Measurements from ENCODE around the gene TMEM107.

The TMEM107 gene

GRCh38 chr17:8206536-8206935 is 30.4 kb upstream of the TMEM107 start:
- H3K9me3 Mint-ChIP-seq, result no peaks in the 10 kb centered on the region
- H3K4me3 Mint-ChIP-seq, result no peak overlapping the region
- H3K36me3 Mint-ChIP-seq (ENCODE audit: low read depth), result peaks cover 30% of the 10 kb centered on the region
- no peaks in the 10 kb centered on the region for H3K27me3 Mint-ChIP-seq (ENCODE audit: low read depth)
- no peak overlapping the region for H3K27ac Mint-ChIP-seq
- H3K4me1 Mint-ChIP-seq (ENCODE audit: low read depth), result peaks cover 26% of the 10 kb centered on the region

DNA sequence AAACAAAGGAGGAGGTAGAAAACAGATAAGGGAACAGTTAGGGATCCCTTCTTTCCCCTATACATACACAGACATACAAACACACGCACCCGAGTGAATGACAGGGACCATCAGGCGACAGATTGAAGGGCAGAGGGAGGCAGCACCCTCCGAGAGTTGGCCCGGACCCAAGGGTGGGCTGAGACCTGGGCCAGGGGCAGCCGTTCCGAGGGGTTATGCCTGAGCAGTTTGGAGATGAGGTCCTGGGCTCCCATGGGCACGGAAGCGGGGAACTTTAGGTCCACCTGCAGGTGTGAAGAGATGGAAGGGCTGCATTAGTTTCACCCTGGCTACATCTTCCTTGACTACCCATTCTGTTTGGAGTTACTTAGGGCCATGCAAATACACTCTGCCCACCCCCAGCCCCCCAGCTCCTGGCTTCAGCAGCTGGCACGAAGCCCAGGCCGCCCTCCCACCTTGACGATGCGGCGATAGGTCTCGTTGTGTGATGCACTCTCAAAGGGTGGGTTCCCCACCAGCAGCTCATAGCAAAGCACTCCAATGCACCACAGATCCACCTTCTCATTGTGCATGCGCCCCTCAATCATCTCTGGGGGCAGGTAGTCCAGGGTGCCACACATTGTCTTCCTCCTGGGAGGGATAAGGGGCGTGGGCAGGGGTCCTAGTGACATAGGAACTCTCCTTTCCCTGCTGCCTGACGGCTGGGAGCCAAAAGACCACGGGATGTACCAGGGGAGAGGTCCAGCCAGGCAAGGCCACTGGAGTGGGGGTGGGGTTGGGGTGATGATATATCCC is 28.8 kb upstream of the TMEM107 start:
- no peaks in the 10 kb centered on the region for H3K27me3 Mint-ChIP-seq (ENCODE audit: low read depth)
- no peaks in the 10 kb centered on the region for H3K9me3 Mint-ChIP-seq
- no peak overlapping the region for H3K4me3 Mint-ChIP-seq
- H3K27ac Mint-ChIP-seq, result no peak overlapping the region
- peaks cover 34% of the 10 kb centered on the region for H3K36me3 Mint-ChIP-seq (ENCODE audit: low read depth)
- H3K4me1 Mint-ChIP-seq (ENCODE audit: low read depth), result peaks cover 23% of the 10 kb centered on the region

DNA sequence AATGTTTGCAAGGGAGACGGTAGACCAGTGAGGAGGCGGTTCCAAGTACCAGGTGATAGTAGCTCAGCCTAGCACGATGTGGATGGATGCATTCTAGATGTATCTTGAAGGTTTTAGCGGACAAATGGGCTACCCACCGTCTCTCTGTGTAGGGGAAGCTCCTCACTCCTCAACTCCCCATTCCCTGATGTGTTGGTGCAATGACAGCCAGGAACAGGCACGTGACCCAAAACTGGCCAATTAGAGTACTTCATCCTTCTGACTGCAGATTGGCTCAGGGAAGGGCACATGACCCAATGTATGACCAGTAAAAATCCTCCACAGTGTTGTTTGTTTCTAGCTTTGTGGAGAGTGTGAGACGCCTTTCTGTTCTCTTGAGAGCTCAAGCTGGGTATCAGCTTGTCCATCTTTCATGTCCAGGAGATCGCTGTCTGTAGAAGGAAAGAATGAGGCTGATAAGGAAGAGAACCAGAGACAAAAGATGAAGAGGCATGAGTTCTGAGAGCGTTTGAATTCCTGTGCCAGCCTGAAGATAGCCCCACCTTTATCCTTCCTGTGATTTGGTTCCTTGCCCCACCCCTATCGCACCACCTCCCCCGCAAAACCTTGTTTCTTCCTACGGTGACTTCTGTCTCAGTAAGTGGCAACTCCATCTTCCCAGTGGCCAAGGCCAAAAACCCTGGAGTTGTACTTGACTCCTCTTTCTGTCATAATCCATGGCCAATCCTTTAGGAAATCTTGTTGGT is 16.1 kb upstream of the TMEM107 start:
- Mint-ChIP-seq H3K27ac (no peak overlapping the region), H3K36me3 (ENCODE audit: low read depth) (no peaks in the 10 kb centered on the region), H3K27me3 (ENCODE audit: low read depth) (no peaks in the 10 kb centered on the region), H3K4me1 (ENCODE audit: low read depth) (peaks cover 16% of the 10 kb centered on the region), H3K9me3 (no peaks in the 10 kb centered on the region), H3K4me3 (no peak overlapping the region)

DNA sequence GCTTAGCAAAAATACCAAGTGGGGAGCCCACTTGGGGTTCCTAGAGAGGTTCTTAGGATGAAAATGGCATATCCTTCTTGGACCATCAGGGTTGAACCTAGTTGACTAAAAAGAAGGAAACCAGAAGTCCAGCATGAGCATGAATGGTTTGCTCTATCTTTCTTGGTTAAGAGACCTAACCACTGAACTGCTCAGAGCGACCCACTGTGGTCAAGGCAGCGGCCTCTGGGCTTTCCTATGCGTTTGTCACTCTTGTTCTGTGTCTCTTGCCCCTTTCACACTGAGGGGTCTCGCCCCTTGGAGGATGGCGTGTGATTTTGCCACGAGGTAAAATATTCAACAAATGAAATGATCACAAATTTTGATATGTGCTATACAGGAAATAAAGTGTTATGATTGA is 14.3 kb upstream of the TMEM107 start:
- Mint-ChIP-seq H3K27me3 (ENCODE audit: low read depth) (no peaks in the 10 kb centered on the region), H3K9me3 (no peaks in the 10 kb centered on the region), H3K4me3 (no peak overlapping the region), H3K27ac (peak overlapping the region; percentile 87), H3K4me1 (ENCODE audit: low read depth) (peaks cover 11% of the 10 kb centered on the region), H3K36me3 (ENCODE audit: low read depth) (no peaks in the 10 kb centered on the region)

- Mint-ChIP-seq H3K27me3 (ENCODE audit: low read depth) (no peaks in the 10 kb centered on the region), H3K27ac (peak within 1 kb of the TSS; percentile 87), H3K36me3 (ENCODE audit: low read depth) (no peaks in the 10 kb centered on the region), H3K9me3 (no peaks in the 10 kb centered on the region), H3K4me3 (no peak within 1 kb of the TSS), H3K4me1 (ENCODE audit: low read depth) (peaks cover 11% of the 10 kb centered on the region)
These were observed 13.7 kb upstream of the TMEM107 start, which contains the start of gene BORCS6 for GRCh38 chr17:8189711-8190477. Gene BORCS6, minus strand, starts transcription at chr17:8190180. Its CDS starts 40 bp downstream, at chr17:8190140.

DNA sequence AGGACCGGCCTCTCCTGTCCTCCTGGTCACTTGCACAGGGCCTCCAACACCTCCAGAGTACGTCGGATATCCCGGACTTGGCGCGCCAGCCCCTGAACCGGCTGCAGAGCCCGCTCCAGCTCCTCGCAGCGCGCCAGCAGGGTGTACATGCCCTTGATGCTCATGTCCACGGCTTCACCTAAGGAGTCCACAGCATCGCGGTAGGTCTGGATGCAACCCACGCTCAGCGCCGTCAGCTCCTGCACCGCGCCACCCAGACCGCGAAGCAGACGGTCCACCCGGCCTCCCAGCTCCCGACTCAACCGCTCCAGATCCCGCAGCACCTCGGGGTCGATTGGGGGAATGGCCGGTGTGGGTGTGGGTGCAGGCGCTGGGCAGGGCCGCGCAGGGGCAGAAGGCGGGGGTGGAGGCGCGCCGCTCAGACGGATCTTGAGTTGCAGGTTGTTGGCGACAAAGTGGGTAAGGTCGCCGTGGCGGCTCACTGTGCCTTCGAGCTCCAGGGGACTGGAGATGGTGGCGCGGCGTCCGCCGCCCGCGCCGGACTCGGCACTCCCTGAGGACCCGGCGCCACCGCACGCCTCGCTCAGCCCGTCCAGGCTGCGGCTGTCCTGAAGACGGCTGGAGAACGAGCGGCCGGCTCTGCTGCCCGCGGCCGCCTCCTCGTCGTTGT is 13.0 kb upstream of the TMEM107 start:
- Mint-ChIP-seq H3K27me3 (ENCODE audit: low read depth) (no peaks in the 10 kb centered on the region), H3K4me1 (ENCODE audit: low read depth) (peaks cover 11% of the 10 kb centered on the region), H3K27ac (peak overlapping the region; percentile 87), H3K36me3 (ENCODE audit: low read depth) (no peaks in the 10 kb centered on the region), H3K4me3 (no peak overlapping the region), H3K9me3 (no peaks in the 10 kb centered on the region)

- H3K9me3 Mint-ChIP-seq, result no peaks in the 10 kb centered on the region
- H3K4me1 Mint-ChIP-seq (ENCODE audit: low read depth), result peaks cover 15% of the 10 kb centered on the region
- peaks cover 4% of the 10 kb centered on the region for H3K27me3 Mint-ChIP-seq (ENCODE audit: low read depth)
- no peak overlapping the region for H3K4me3 Mint-ChIP-seq
- no peak overlapping the region for H3K27ac Mint-ChIP-seq
- H3K36me3 Mint-ChIP-seq (ENCODE audit: low read depth), result no peaks in the 10 kb centered on the region
These were observed 12.2 kb upstream of the TMEM107 start for GRCh38 chr17:8188263-8188839.

DNA sequence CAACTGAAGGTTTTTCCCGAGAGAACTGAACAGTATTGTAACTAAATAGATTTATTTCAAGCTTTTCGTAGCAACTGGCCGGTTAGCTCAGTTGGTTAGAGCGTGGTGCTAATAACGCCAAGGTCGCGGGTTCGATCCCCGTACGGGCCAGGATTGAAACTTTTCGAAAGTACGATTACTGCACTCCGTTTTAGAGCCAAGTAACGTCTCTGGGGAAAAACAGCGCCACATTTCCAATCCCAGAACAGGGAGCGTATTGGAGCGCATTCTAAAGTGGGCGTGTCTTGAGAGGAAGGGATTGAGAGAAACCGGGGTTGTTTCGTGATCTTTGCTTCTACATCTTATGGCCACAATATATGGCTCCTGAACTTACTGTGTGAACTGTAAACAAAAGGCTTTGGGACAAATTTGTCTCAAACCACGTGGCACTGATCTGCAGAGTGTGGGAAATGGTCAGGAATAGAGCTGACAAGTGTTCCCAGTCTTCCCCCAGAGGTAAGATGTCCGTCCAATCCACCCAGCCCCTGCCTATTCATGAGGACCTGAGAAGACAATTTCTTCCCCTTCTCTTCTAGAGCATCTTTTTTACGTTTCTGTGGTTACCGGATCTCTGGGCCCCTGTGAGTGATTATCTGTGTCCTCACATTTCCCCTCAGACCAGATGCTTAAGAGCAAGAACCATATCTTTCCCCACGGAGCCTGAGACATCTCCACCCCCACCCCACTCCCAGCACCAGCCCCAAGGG is 11.5 kb upstream of the TMEM107 start:
- Mint-ChIP-seq H3K27ac (no peak overlapping the region), H3K27me3 (ENCODE audit: low read depth) (peaks cover 6% of the 10 kb centered on the region), H3K36me3 (ENCODE audit: low read depth) (no peaks in the 10 kb centered on the region), H3K9me3 (no peaks in the 10 kb centered on the region), H3K4me1 (ENCODE audit: low read depth) (peaks cover 16% of the 10 kb centered on the region), H3K4me3 (no peak overlapping the region)

DNA sequence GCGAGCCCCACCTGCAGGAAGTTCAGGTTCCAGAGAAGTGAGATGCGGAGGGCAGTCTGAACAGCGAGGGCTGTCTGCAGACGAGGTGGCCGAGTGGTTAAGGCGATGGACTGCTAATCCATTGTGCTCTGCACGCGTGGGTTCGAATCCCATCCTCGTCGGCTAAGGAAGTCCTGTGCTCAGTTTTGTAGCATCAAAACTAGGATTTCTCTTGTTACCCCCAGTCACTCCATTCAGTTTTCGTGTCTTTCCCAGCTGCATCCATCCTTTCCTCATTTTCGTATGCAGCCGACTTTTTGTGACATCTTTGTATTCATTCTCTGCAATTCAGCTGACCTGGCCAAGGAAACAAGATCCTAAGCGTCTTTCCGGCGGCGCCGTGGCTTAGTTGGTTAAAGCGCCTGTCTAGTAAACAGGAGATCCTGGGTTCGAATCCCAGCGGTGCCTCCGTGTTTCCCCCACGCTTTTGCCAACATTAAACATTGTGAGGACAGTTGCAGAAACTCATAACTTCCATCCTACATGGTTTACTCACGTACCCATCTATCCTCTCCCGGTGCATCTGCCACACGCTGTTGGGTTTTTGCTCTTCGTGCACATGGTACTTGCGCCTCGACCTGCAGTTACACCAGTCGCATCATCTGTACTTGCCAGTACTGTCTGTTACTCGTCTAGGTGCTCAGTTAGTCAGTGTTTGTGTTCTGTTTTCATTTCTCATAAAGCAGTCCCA is 10.8 kb upstream of the TMEM107 start:
- peaks cover 10% of the 10 kb centered on the region for H3K27me3 Mint-ChIP-seq (ENCODE audit: low read depth)
- H3K4me1 Mint-ChIP-seq (ENCODE audit: low read depth), result peaks cover 18% of the 10 kb centered on the region
- no peaks in the 10 kb centered on the region for H3K9me3 Mint-ChIP-seq

DNA sequence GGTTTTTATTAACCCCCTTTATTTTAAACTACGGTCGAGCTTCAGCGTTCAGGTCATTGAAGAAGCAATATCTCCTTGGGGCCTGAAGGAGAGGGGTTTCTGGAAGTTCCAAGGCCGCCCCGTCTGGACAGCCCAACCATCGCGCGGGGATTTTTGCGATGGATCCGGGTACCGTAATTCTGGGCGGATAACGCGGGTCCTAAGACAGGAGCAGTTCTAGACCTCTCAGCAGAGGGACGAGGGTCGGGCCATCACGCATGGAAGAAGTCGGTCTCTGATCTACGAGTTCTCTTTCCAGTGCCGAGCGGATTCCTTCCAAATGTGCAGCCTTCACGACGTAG is 10.2 kb upstream of the TMEM107 start:
- Mint-ChIP-seq H3K36me3 (ENCODE audit: low read depth) (no peaks in the 10 kb centered on the region), H3K4me1 (ENCODE audit: low read depth) (peaks cover 20% of the 10 kb centered on the region), H3K4me3 (no peak overlapping the region), H3K27ac (no peak overlapping the region), H3K9me3 (no peaks in the 10 kb centered on the region), H3K27me3 (ENCODE audit: low read depth) (peaks cover 12% of the 10 kb centered on the region)

More for the DNA sequence above, 10.8 kb upstream of the TMEM107 start:
- Mint-ChIP-seq H3K4me3 (no peak overlapping the region), H3K36me3 (ENCODE audit: low read depth) (no peaks in the 10 kb centered on the region), H3K27ac (no peak overlapping the region)

GRCh38 chr17:8185582-8186445 is 9.6 kb upstream of the TMEM107 start:
- H3K9me3 Mint-ChIP-seq, result no peaks in the 10 kb centered on the region
- peaks cover 18% of the 10 kb centered on the region for H3K27me3 Mint-ChIP-seq (ENCODE audit: low read depth)
- H3K4me3 Mint-ChIP-seq, result no peak overlapping the region
- no peak overlapping the region for H3K27ac Mint-ChIP-seq
- peaks cover 18% of the 10 kb centered on the region for H3K4me1 Mint-ChIP-seq (ENCODE audit: low read depth)
- H3K36me3 Mint-ChIP-seq (ENCODE audit: low read depth), result no peaks in the 10 kb centered on the region

GRCh38 chr17:8176998-8177731 is 985 bp upstream of the TMEM107 start:
- peak overlapping the region; percentile 97 for H3K4me3 Mint-ChIP-seq
- no peaks in the 10 kb centered on the region for H3K36me3 Mint-ChIP-seq (ENCODE audit: low read depth)
- peaks cover 45% of the 10 kb centered on the region for H3K4me1 Mint-ChIP-seq (ENCODE audit: low read depth)
- H3K27ac Mint-ChIP-seq, result peak overlapping the region; percentile 63
- H3K27me3 Mint-ChIP-seq (ENCODE audit: low read depth), result peaks cover 12% of the 10 kb centered on the region
- H3K9me3 Mint-ChIP-seq, result no peaks in the 10 kb centered on the region

All from T-helper 1 cell treated with Interleukin-12 subunit alpha and Interleukin-12 subunit beta and Interleukin-4 antibody, amounts not matched to agents 30 μg/mL and 1 μg/mL, for 36 hours (primary cell).